ENCODE measurements around the gene LY6G6F. TPM values are rescaled to one million over a fixed set of nuclear protein-coding genes. Genes with fewer than 3 reads are reported as not detected.

LY6G6F gene
- total RNA-seq, 1 donor from 2014 or later = not detected

DNA sequence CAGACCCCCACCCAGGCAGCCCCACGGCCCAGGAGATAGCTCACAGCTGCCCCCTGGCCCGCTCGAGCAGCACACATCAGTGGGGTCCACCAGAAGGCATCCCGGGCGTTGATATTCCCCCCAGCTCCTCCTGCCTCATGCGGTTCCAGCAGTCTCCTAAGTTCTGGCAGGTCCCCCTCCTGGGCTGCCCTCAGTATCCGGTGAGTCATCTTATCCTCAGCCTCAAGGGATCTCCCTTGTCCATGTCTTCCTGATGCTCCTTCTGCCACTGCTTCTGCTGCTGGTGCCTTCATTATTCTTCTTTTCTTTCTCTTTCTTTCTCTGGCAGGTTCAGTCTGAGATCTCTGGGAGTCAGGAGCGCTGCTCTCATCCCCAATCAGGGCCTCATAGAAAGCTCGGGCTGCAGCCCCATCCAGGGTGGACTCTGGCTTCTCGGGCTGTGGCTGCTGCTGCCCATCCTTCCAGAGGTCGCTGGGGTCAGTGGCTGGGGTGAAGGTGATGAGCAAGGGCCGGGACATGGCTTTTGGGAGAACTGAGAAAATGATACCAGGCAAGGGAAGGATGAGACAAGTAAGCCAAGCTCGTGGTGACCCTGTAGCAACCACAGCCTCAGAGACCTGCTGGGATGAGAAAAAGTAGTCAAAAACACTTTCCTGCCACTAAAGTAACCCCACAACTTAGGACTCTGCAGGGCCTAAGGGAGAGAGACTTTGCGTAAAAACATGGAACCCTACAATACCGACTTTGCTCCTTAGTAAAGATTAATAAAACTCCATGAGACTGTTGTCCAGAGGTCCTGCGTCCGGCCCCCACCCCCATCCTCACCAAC lies 42.5 kb upstream of the LY6G6F start:
- no peaks in the 10 kb centered on the region for H3K27me3 ChIP-seq (ENCODE audit: control insufficient read depth, insufficient read depth, low read length)
- peaks cover 4% of the 10 kb centered on the region for H3K36me3 ChIP-seq (ENCODE audit: control insufficient read depth, insufficient read depth, low read length)
- no peak for DNase-seq (ENCODE audit: low read depth)
- H3K4me3 ChIP-seq (ENCODE audit: low read depth, low read length) = peak overlapping the region; percentile 99
- TF ChIP-seq, protein P1, sequence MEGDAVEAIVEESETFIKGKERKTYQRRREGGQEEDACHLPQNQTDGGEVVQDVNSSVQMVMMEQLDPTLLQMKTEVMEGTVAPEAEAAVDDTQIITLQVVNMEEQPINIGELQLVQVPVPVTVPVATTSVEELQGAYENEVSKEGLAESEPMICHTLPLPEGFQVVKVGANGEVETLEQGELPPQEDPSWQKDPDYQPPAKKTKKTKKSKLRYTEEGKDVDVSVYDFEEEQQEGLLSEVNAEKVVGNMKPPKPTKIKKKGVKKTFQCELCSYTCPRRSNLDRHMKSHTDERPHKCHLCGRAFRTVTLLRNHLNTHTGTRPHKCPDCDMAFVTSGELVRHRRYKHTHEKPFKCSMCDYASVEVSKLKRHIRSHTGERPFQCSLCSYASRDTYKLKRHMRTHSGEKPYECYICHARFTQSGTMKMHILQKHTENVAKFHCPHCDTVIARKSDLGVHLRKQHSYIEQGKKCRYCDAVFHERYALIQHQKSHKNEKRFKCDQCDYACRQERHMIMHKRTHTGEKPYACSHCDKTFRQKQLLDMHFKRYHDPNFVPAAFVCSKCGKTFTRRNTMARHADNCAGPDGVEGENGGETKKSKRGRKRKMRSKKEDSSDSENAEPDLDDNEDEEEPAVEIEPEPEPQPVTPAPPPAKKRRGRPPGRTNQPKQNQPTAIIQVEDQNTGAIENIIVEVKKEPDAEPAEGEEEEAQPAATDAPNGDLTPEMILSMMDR (IDR thresholded peaks at IDR 0.05; ENCODE audit: insufficient read depth, low read length, poor library complexity, severe bottlenecking) = peak; percentile 2

DNA sequence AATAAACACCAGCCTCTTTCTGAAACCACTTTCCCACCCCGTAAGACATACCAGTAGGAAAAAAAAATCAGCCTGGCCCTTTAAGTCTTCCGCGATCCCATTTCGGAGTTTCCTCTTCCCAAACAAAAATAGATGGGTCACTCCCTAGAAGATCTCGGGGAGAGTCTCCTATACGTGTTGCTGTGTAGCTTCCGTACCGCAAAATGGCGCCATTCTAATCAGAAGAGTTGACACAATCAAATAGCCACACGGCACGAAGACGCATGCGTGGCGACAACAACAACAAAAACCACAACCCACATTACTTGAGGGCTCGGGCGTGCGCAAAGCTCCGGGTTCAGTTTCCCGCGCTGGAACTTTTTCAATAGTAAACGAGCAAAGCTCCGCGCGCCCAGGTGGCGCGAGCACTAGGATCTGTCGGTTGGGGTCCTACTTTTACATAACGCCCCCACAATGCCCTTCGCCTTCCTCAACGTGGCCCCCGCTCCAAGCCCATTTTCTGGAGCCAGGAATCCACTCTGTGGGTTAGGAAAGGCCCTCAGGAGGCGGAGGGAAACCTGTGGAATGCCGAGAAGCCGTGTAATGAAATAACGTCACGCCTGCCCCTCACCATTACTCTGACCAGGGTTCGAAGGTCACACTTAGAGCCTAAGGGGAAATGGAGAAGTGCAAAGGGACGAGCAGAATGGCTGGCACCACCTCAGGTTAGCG lies 41.7 kb upstream of the LY6G6F start, which contains the start of gene GPANK1:
GPANK1 (minus strand) TSS at position 208 of the 711 bp plus-strand sequence. CDS start 519 bp downstream, outside the sequence.
- Histone ChIP-seq H3K36me3 (ENCODE audit: control insufficient read depth, insufficient read depth, low read length) (peaks cover 9% of the 10 kb centered on the region), H3K27me3 (ENCODE audit: control insufficient read depth, insufficient read depth, low read length) (no peaks in the 10 kb centered on the region), H3K4me3 (ENCODE audit: low read depth, low read length) (peak within 1 kb of the TSS; percentile 99)
- TF ChIP-seq, protein P1 (IDR thresholded peaks at IDR 0.05; ENCODE audit: insufficient read depth, low read length, poor library complexity, severe bottlenecking) = no peak
- DNase-seq (ENCODE audit: low read depth) = peak; percentile 80

DNA sequence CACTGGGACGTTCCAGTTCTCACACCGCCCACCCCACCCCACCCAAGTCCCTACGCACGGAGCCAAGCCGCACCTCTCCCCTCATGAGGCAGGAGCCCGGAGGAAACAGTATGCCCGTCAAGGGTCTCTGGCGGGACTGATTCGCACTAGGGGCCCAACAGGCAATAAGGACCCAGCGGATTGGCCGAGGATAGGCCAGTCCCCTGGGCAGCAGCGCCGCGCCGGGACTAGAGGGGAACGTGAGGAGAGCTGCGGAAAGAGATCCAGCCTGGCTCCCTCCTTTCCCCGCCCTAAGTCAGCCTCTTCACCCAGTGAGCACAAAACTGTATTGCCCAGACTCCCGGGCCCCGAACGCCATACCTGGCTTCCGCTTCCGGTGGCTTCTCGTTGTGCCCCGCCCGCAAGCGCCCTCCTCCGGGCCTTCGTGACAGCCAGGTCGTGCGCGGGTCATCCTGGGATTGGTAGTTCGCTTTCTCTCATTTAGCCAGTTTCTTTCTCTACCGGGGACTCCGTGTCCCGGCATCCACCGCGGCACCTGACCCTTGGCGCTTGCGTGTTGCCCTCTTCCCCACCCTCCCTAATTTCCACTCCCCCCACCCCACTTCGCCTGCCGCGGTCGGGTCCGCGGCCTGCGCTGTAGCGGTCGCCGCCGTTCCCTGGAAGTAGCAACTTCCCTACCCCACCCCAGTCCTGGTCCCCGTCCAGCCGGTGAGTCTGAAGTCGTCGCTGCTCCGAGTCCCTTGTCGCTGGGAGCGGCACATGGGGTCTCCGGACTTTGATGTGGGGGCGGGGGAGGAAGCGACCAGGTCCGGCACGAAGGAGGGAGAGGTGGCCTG lies 40.9 kb upstream of the LY6G6F start, which contains the start of gene CSNK2B:
CSNK2B (plus strand) TSS at position 580 of the 836 bp plus-strand sequence. CDS start 752 bp downstream, outside the sequence.
- Histone ChIP-seq H3K27me3 (ENCODE audit: control insufficient read depth, insufficient read depth, low read length) (no peaks in the 10 kb centered on the region), H3K4me3 (ENCODE audit: low read depth, low read length) (peak within 1 kb of the TSS; percentile 99), H3K36me3 (ENCODE audit: control insufficient read depth, insufficient read depth, low read length) (peaks cover 10% of the 10 kb centered on the region)
- peak; percentile 87 for DNase-seq (ENCODE audit: low read depth)
- TF ChIP-seq, protein P1 (IDR thresholded peaks at IDR 0.05; ENCODE audit: insufficient read depth, low read length, poor library complexity, severe bottlenecking) = no peak

DNA sequence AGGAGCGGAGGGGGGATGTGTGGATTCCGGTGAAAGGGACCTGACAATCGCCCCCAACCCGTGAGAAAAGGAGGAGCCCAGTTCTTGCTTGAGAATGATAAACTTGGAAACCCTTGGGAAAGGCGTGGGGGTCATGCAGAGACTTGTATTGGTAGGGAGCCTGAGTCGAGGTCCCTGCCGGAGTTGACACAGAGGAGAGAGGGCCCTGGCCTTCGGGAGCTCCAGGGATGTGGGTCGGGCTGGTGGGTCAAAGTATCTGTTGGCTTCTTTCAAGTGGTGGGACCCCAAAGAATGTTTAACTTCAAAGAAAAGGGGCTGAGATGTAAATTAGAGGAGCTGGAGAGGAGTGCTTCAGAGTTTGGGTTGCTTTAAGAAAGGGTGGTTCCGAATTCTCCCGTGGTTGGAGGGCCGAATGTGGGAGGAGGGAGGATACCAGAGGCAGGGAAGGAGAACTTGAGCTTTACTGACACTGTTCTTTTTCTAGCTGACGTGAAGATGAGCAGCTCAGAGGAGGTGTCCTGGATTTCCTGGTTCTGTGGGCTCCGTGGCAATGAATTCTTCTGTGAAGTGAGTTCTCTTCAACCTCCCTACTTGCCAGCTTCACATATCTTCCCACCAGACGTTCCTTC lies 40.2 kb upstream of the LY6G6F start:
- no peak for DNase-seq (ENCODE audit: low read depth)
- Histone ChIP-seq H3K4me3 (ENCODE audit: low read depth, low read length) (peak overlapping the region; percentile 99), H3K36me3 (ENCODE audit: control insufficient read depth, insufficient read depth, low read length) (peaks cover 12% of the 10 kb centered on the region), H3K27me3 (ENCODE audit: control insufficient read depth, insufficient read depth, low read length) (no peaks in the 10 kb centered on the region)
- TF ChIP-seq, protein P1 (IDR thresholded peaks at IDR 0.05; ENCODE audit: insufficient read depth, low read length, poor library complexity, severe bottlenecking) = no peak

DNA sequence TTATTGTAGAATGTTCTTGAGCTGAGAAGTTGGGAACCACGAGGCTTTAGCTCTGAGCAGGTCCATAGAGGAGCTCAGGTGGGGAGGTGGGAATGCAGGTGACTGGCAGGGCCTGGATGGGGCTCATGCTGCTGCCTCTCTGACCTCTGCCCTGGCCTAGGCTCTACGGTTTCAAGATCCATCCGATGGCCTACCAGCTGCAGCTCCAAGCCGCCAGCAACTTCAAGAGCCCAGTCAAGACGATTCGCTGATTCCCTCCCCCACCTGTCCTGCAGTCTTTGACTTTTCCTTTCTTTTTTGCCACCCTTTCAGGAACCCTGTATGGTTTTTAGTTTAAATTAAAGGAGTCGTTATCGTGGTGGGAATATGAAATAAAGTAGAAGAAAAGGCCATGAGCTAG lies 37.0 kb upstream of the LY6G6F start, which contains the start of gene LY6G5B:
LY6G5B (plus strand) TSS at position 301 of the 400 bp plus-strand sequence. CDS start 975 bp downstream, outside the sequence.
- H3K36me3 ChIP-seq (ENCODE audit: control insufficient read depth, insufficient read depth, low read length) = peaks cover 14% of the 10 kb centered on the region
- no peaks in the 10 kb centered on the region for H3K27me3 ChIP-seq (ENCODE audit: control insufficient read depth, insufficient read depth, low read length)
- no peak within 1 kb of the TSS for H3K4me3 ChIP-seq (ENCODE audit: low read depth, low read length)
- DNase-seq (ENCODE audit: low read depth) = no peak
- TF ChIP-seq, protein P1 (IDR thresholded peaks at IDR 0.05; ENCODE audit: insufficient read depth, low read length, poor library complexity, severe bottlenecking) = no peak

Data from kidney epithelial cell (primary cell).